GM21576 (cell line): Measurements from ENCODE around the gene NT5C.
"Not testable (repeated sequence)": the region's sequence is repeated elsewhere in the genome, so short reads cannot be mapped to it uniquely, and the experiment has no call there.

Experiments
- ATAC-seq: cut with Tn5 transposase; IDR thresholded peaks from one replicate; pipeline ENCODE4 v1.9.1; 2021; ENCODE audit warnings: mild to moderate bottlenecking, moderate library complexity; ENCODE audit not compliant: unreplicated experiment

The NT5C gene

GRCh38 chr17:75144816-75145512 lies 13.4 kb upstream of the NT5C start:
- no peak for ATAC-seq

- ATAC-seq = no peak
Measured at GRCh38 chr17:75142236-75142971, 10.9 kb upstream of the NT5C start.

GRCh38 chr17:75138519-75138918 lies 7.0 kb upstream of the NT5C start:
- no peak for ATAC-seq

- ATAC-seq = not testable (repeated sequence)
Measured at GRCh38 chr17:75137762-75138161, 6.2 kb upstream of the NT5C start.

GRCh38 chr17:75135946-75136345 lies 4.4 kb upstream of the NT5C start:
- ATAC-seq = no peak

GRCh38 chr17:75135452-75135851 lies 3.9 kb upstream of the NT5C start:
- no peak for ATAC-seq

- not testable (repeated sequence) for ATAC-seq
Measured at GRCh38 chr17:75133607-75134347, 2.2 kb upstream of the NT5C start.

GRCh38 chr17:75133001-75133400 lies 1.5 kb upstream of the NT5C start:
- ATAC-seq = no peak

GRCh38 chr17:75132018-75133000 lies 767 bp upstream of the NT5C start:
- not testable (repeated sequence) for ATAC-seq

GRCh38 chr17:75130632-75131277 lies 787 bp downstream of the NT5C start:
- ATAC-seq = peak; percentile 6

GRCh38 chr17:75130059-75130631 lies 1.4 kb downstream of the NT5C start:
- ATAC-seq = no peak

GRCh38 chr17:75129576-75129975 lies 2.0 kb downstream of the NT5C start:
- ATAC-seq = no peak

- no peak for ATAC-seq
Measured at GRCh38 chr17:75128694-75129505, 2.6 kb downstream of the NT5C start.

GRCh38 chr17:75127936-75128335 lies 3.6 kb downstream of the NT5C start:
- ATAC-seq = not testable (repeated sequence)

- no peak for ATAC-seq
Measured at GRCh38 chr17:75126954-75127353, 4.6 kb downstream of the NT5C start.

GRCh38 chr17:75125984-75126383 lies 5.6 kb downstream of the NT5C start:
- ATAC-seq = no peak

GRCh38 chr17:75124819-75125162 lies 6.8 kb downstream of the NT5C start:
- ATAC-seq = no peak

GRCh38 chr17:75124041-75124818 lies 7.3 kb downstream of the NT5C start:
- no peak for ATAC-seq
